Activated CD4-positive, alpha-beta T cell treated with anti-CD3 and anti-CD28 coated beads, Interleukin-2, amount 50 U/mL, for 16 hours (primary cell): Measurements from ENCODE around the gene MYO3B.
A peak's percentile ranks its signal among the peaks of the same experiment; 100 is the strongest.
"Not testable (repeated sequence)": the region's sequence is repeated elsewhere in the genome, so short reads cannot be mapped to it uniquely, and the experiment has no call there.

Source experiments
- DNase-seq: peaks from one replicate; pipeline ENCODE4 v3.0.0-alpha.2; 2020

Gene MYO3B

DNA sequence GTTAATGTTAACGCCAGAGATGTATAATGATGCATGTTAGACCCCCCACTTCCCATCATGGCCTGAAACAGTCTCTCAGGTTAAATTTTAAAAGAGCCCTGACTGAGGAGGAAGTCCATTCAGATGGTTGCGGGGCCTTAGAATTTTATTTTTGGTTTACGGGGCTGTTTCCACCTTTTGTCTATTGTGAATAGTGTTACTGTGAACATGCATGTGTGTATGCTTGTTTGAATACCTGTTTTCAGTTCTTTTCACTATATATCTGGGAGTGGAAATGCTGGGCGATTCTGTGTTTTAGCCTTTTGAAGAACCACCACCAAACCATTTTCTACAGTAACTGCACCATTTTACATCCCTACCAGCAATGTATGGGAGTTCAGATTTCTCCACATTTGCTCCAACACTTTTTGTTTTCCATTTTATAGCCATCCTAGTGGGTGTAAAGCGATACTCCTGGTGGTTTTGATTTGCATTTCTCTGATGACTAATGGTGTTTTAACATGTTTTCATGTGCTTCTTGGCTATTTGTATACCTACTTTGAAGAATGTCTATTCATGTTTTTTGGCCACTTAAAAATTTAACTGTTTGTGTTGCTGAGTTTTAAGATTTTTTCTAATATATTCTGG, 133.0 kb downstream of the MYO3B start:
- no peak for DNase-seq

DNA sequence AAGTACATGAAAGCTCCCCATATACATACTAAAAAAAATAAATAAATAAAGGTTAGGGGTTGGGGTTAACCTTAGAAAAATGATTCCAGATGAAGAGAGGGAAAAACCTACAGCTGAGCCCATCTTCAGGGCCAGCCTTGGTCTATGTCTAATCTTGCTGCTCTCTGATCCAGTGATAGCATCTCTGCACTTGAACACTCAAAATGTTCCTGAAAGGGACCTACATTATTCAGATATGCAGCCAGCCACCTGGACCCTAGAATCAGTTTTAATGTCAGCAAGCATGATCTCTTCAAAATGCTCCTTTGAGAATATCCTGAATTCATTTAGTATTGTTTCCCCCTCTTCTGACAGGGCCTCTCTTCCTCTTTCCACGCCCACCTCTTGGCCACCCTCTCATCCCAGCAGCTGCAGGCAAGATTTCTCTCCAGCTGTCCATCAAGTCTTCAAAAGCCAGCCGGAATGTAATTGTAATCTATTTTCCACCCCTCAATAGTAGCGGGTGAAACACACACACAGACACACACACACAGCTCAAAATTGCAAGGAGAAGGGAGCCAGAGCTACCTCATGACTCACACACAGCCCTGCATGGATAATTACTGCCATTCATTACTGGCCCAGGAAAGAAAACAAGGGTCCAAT, 135.5 kb downstream of the MYO3B start:
- DNase-seq = no peak

DNA sequence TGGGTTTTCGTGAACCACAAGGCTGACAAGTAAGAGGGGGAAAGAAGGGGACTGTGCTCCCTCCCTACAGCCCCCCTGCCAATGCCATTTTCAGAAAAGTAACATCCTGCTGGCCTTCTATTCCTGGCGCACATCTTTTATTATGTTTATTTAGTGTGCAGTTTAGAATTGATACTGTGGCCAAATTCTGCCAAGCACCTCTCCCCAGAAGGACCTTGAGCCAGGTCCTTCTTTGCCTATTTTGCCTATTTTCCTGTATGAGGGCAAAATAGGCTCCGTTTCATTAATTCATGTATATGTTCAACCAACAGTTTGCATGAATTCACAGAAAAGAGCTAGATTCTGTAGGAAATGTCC, 136.0 kb downstream of the MYO3B start:
- DNase-seq = no peak

DNA sequence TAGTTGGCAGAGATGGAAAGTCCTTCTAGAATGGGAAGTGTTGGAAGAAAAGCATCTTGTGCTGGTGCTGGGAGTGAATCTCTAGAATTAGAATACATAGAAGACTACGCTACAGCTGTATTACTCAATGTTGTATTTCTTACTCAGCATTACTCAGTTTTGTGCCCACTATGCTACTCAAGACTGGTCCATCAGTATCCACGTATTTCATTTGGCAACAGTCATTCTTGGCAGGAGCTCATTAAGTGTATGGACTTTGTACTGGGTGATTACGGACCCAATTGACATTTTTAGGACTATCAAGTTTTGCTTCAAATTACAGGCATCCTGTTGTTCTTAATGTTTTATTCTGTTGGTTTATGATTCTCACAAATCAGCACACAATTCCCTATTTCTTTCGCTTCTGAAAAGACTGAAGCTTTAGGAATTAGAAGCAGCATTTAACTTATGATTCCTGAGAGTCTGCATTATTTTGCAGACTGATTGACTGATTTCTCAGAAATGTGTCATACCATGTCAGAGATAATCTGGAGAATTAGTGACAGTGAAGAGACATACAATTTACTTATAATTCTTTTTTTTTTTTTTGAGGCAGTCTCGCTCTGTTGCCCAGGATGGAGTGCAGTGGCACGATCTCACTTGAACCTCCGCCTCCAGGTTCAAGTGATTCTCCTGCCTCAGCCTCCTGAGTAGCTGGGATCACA, 136.9 kb downstream of the MYO3B start:
- no peak for DNase-seq

DNA sequence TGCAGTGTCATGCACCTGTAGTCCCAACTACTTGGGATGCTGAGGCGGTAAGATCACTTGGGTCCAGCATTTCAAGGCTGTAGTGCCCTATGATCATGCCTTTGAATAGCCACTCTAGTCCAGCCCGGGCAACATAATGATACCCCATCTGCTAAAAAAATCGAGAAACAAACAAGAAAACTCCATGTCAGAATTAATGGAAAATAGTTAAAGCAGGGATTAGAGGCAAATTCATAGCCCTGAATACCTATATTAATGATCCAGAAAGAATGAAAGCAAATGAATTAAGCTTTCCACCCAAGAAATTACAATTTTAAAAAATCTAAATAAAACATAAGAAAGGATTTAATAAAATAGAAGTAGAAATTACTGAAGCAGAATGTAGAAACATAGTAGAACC, 143.0 kb downstream of the MYO3B start:
- no peak for DNase-seq

DNA sequence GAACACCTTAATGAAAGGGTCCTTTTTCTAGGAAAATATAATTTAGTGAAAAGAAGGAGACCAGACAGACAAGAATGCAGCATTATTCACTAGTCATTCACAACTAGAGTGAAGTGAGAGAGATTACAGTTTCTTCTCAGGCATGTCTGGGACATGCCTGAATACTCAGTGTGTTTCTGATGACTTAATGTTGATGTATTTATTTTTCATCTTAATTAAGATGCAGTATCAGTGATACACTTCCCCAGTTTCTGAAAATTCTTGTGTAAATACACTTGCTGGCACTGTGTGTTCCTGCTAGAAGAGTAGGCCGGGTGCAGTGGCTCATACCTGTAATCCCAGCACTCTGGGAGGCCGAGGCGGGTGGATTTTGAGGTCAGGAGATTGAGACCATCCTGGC, 143.6 kb downstream of the MYO3B start:
- no peak for DNase-seq

DNA sequence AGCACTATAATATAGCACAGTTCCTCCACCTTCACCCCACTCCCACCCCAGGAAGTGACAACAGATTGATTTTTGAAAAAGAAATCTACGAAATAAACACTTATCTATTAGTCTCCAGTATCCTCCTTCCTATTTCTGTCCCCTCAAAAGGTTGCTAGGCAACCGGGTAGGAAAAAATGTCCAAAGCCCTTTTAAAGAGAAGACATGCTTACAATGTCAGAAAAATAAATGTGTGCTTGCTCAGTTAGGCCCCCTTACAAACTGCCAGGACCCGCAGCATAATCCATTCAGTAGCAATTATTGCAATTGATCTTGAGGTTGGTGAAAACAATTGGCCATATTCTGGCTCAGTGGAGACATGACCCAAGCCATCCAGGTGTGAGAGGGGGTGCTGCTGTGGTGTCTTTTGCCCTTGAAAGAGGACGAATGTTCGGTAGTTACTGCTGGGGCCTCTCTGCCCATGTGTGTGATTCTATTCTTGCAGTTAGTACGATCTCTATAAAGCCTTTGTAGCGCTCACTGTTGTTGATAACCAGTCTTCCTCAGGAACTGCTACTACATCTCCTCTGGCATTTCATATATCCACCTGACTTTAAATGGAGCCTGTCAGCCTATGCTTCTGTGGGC, 144.3 kb downstream of the MYO3B start:
- DNase-seq = no peak

DNA sequence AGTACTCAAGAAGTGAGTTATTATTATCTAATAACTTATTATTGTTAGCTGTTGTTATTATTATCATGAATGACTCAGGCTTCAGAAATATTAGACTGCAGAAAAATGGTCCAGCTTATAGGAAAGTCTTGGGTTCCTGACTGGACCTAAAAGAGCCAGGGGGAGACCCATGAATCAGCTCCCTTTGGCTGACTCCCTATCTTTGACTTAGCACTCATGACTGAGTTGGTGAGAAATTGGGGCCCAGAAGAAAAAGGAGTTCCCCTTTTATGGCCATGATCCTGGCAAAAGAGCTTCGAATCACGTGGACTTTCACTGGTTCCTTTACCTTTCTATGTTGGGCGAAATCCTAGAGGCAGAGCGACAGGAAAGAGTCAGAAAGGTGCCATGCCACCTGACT, 145.8 kb downstream of the MYO3B start:
- no peak for DNase-seq

DNA sequence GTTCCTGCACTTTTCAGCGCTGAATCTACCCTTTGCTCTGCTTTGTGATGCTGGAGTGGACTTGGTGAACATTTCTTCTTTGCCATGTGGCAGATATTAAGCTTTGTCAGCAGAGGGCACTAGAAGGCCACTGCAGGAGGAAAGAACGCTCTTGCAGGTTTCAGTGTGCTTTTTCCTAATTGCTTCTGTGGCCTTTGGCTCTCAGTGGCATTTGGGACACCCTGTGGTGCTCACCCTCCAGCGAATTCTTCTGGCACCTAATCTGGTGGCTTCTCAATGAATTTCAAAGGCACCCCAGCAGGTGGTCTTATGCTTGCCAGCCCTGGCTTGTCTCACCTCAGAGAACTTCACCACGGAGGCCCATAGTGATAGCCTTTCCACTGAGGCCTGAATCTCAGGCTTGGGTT, 146.7 kb downstream of the MYO3B start:
- DNase-seq = peak; percentile 62

DNA sequence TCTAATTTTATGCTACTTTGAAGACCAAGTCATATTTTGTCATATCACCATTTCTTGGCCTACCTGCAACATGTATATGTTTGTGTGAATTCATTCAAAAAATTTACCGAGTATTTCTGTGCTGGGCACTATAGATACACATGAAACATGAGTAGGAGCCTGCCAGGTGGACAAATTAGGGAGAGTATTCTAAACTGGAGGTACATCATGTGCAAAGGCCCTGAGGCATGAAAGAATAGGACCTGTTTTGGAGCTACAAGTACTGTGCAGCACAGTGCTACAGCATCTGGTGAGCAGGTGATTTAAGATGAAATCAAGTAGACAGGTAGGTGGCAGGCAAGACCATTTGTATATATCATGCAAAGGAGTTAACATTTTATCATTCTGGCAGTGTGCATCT, 152.9 kb downstream of the MYO3B start:
- no peak for DNase-seq

DNA sequence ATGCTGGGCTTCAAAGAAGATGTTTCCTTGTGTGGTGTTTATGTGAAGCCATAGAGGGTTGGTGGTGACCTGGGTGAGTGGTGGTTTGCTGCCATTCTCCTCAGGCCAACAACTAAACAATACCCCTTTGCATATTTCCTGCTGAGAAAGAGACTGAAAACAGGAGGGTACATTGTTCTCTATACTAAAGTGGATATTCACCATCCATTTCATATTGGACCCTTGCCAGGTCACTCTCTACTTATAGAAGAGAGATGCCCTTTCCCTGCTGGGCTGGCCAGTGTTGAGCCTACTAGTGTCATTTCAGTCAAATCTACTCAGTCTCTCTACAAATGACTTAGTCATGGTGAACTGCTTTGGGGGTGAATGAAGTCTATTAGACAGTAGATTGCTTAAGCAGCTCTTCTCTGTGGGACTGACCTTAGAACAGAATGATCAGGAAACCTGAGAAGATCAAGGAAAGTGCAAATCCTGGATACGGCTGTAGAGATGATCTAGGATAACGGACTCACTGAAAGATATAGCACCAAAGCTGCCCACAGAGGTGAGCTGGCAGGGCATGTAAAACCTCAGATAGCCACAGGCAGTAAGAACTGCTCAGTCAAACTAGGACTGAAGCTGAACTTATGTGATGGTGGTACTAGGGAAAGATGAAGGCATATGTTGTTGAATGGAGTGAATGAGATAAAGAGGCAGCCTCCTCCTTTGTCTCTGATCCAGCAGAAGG, 154.9 kb downstream of the MYO3B start:
- no peak for DNase-seq

DNA sequence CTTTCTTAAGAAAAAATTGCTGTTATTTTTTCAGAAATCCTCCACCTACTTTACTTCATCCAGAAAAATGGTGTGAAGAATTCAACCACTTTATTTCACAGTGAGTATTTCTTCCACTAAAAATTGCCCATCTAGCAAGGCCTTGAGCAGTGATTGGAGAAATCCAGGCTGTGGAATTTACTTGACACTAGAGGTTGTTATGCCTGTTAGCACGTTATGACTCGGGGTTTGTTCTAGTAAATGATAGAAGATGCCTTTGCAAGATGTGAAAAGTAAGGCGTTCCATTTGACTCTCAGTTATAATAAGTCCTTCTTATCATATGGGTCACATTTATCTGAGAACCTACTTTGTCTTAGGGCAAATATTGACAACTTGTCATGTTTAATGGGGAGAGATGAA, 157.4 kb downstream of the MYO3B start:
- no peak for DNase-seq

DNA sequence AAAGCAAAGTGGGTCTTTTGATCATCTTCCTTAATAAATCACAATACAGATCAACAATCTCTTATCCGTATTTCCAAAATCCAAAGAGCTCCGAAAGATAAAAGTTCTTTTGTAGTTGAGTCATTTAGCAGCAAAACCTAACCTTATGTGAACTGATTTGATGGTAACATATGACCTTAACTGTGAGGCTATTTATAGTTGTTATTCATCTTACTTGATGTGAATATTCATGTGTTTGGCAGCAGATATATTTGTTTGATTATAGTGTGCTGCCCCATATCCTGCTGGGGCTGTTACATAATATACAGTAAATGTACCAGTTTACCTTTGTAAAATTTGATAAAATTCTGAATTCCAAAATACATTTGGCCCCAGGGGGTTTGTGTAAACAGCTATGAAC, 158.5 kb downstream of the MYO3B start:
- DNase-seq = no peak

DNA sequence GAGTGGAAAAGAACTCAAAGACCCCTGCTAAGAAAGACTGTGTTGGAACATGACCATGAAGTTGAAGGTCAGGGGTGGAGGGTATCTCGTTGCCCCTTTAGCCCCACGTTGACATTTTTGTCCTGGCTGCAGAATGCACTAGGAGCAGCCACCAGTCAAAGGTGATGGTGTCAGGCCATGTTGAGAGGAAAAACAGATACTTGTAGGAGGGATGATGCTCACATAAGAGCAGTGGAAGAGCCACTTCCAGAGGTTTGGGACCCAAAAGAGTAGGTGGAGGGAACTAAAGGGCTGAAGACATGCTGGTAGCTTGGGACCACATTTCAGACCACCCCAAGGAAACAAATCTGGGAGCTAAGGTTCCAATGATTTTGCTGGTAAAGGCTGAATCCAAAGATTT, 159.0 kb downstream of the MYO3B start:
- no peak for DNase-seq

DNA sequence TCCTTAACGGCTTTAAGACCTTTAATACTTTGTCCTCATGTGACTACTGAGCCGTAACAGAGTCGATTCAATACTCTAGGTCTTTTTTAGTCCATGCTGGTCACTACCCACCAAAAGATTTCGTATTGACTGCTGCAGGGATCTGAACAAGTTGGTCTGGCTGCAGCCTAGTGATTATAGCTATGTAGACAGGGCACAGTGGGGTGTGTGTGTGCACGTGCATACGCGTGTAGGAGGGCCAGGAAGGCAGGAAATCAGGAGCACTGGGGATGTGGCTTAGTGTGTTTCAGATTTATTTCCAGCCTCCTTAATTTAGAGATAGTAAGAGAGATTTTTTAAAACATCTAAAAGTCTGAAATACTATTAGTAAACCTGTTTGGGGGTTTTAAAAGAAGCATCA, 161.4 kb downstream of the MYO3B start:
- DNase-seq = no peak

DNA sequence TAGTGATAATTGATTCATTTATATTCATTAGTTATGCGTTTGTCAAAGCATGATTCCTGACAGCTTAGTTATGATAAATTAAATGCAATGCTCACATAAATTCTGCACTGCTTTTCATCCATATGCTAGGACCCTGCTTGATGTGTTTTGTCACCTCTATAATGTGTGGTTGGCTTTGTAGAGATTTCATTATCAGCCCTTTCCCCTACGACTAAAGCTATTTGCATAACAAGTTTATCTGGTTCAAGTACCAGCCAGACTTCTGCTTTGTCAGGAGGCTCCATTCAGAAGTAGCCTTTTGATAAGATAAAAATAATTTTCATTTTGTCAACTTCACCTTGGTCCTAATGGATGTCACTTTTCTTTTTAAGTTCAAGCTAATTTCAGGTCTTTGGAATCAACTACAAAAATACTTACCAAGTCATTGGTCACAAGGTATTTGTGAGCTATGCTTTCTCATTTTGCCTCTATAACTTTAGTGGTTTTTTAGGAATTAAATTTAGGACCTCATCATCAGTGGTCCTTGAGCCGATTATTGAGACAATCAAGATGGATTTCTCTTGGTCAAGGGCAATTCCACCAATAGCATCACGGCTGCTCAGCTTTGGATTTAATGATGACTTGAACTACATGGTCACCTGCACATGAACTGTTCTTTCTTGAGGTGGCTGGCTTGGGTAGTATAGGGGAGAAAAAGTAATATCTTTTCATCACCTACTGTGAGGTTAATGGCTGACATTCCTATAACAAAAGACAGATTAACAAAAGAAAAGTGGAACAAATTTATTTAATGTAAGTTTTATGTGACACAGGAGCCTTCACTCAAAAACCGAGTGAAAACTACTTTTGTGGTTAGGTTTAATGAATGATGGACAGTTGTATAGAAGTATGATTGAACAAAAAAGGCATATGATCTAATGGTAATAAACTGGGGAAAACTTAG, 162.1 kb downstream of the MYO3B start:
- no peak for DNase-seq

DNA sequence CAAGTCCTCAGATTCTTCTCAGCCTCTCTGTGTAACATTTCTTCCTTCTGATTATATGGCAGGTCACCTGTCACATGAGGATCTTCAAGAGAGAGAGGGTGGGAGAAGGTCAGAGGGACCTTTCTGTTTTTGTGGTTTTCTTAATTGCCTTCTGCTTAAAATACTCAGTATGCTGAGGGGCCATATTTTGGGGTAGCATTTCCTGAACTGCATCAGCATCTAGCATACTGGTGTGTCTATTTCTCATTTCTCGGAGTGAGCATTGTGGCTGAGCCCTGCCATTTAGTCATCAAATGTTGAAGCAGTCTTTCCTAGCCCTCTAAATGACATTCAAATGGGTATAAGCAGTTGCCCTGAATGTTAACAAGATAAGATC, 162.7 kb downstream of the MYO3B start:
- no peak for DNase-seq

DNA sequence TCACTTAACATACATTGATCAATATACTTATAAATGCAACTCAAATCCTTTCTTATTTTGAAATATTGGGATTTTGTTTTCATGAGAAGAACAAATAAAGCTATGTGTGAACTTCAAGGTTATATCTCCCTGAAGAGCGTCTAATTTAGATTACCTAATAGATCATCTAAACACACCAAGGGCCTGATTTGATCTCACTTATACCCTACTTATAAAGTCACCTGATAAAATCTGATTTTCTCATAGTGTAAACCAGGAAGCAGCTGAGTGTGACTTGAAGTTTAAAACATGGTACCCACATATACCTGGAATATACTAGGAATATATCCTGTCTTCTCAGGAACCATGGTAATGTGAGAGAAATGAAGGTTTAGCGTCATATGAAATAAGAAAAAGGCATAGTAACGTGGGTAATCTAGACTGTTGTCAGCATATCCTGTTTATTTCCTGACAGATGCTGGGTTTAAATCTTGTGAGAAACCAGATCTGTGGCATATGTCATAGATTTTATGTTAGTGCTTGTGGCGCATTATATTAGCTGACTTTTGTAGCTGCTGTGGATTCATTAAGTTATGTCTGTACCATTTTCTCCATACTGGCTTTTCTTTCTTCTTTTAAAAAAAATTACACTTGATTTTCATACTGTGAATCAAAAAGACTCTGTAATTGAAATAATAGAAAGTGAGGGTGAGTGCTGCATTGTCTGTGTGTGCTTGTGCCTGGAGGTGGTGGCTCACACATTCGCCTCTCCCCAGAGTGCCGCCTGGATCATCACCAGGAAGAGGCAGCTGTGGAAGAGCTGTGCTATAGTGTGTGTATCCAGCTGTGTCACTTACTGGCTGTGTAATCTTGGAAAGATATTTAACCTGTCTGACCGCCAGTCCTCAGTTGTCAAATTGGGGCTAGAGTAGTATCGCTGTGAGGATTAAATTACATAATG, 164.0 kb downstream of the MYO3B start:
- no peak for DNase-seq

DNA sequence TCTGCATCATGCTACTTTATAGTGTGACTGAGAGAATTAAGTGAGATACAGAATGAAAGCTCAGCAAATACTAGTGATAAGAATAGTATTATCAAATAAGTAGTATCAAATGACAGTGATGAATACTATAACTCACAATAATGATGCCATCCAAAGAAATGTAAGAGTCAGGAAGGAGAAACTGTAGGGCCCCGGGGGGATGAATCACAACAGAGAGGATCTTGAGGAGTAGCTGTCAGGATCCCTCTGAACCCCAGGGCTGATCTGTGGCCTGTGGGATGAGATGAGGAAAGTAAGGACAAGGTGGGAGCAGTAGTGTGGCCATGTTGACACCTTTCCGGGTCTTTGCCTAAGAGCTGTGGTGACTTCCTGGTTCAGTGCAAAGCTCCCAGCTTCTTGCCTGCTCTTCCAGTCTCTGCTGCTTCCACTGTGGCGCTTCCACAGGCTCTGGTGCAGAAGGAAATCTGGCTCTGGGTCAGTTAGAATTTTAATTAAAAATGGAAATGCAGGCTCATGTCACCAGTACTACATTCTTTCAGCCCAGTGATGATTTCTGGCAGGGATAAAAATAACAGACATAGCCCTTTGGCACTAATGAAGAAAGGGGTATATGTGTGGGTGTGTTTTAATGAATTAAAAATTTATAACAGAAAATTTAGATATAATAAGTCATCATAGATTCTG, 166.9 kb downstream of the MYO3B start:
- DNase-seq = no peak

DNA sequence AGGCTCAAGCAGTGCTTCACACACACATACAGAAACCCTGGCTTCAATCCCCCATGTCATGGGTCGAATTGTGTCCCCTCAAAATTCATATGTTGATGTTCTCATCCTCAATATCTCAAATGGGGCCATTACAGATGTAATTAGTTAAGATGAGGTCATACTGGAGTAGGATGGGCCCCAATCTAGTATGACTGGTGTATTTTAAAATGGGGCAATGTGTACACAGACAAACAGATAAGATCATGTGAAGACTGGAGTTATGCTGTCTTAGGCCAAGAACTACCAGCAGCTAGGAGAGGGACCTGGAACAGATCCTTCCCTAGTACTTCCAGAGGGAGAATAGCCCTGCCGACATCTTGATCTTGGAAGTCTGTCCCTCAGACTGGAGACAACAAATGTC, 167.7 kb downstream of the MYO3B start:
- DNase-seq = no peak

DNA sequence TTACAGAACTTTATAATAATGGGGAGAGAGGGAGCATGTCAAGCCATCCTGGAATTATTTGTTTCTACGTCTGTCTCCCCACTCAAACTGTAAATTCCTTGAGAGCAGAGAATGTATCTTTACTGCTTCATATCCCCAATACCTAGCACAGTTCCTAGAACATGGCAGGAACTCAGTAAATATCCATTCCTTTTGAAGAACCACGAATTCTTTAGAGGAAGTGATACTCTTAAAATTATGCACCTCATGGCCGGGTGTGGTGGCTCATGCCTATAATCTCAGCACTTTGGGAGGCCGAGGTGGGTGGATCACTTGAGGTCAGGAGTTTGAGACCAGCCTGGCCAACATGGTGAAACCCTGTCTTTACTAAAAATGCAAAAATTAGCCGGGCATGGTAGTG, 171.3 kb downstream of the MYO3B start:
- DNase-seq = not testable (repeated sequence)
